ENCODE data around the gene RNF157.

GRCh38 chr17:76236603-76237002, 3.7 kb downstream of the RNF157 start:
- TF ChIP-seq CTCF (IDR thresholded peaks at IDR 0.05) (no peak), EP300 (IDR thresholded peaks at IDR 0.05; ENCODE audit: low read depth) (no peak), POLR2A (IDR thresholded peaks at IDR 0.05) (no peak), POLR2AphosphoS5 (IDR thresholded peaks at IDR 0.05) (no peak)

Measured in transverse colon (tissue), 4 donors.